Subcutaneous abdominal adipose tissue (tissue), 5 donors: ENCODE data around the gene POLR3C.

ENCODE experiments used
- H3K27ac ChIP-seq: one replicate; pipeline ENCODE4 v1.7.0; 2013; ENCODE audit warnings: low read depth, mild to moderate bottlenecking, inconsistent platforms, low read length, moderate library complexity
- H3K27me3 ChIP-seq, 5 donors: one replicate each; pipeline ENCODE4 v1.7.0; 2013; ENCODE audit warnings: low read length in 5 of 5, inconsistent platforms in 1 of 5; ENCODE audit not compliant: control insufficient read depth in 5 of 5, insufficient read depth in 4 of 5
- H3K36me3 ChIP-seq, 5 donors: one replicate each; pipeline ENCODE4 v1.7.0; 2013; ENCODE audit warnings: low read length in 5 of 5; ENCODE audit not compliant: control insufficient read depth in 5 of 5, insufficient read depth in 5 of 5
- H3K4me1 ChIP-seq, 5 donors: one replicate each; pipeline ENCODE4 v1.7.0; 2013; ENCODE audit warnings: low read length in 5 of 5, mild to moderate bottlenecking in 3 of 5, moderate library complexity in 1 of 5; ENCODE audit not compliant: control insufficient read depth in 5 of 5, insufficient read depth in 5 of 5
- H3K4me3 ChIP-seq, 5 donors: one replicate each; pipeline ENCODE4 v1.7.0; 2013; ENCODE audit warnings: low read length in 5 of 5, low read depth in 1 of 5
- H3K9ac ChIP-seq, 5 donors: one replicate each; pipeline ENCODE4 v1.7.0; 2013; ENCODE audit warnings: low read length in 5 of 5, mild to moderate bottlenecking in 4 of 5, moderate library complexity in 3 of 5
- H3K9me3 ChIP-seq, 5 donors: one replicate each; pipeline ENCODE4 v1.7.0; 2013; ENCODE audit warnings: low read length in 5 of 5; ENCODE audit not compliant: control insufficient read depth in 5 of 5
- donor health status: healthy.
- donor health status: healthy.
- donor health status: healthy.
- donor health status: healthy.
- donor health status: healthy.

Gene POLR3C

DNA sequence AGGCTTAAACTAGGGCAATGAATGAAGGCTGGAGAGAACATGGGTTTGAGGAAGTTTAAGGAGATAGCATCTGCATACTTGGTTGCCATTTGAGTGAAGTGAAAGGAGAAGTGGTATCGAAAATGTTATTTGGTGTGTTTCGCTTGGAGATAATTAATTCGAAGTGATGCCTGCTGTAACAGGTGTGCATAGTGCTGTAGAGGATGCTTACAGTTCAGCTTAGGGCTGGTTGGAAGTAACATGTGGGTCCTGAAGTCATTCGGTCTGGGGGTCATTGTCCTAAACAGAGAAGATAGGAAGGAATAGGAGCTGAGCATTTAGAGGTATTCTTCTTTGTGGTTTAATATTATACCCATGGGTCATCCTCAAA, 21.1 kb downstream of the POLR3C start:
- Histone ChIP-seq H3K4me3 (peak overlapping the region; percentile 66 to 86 (median 70)), H3K9ac (peak overlapping the region in 3 of 5 donors; percentile 60 to 87 (median 80)), H3K27ac (no peak overlapping the region), H3K27me3 (no peaks in the 10 kb centered on the region), H3K36me3 (peaks cover 22 to 62% (median 53%) of the 10 kb centered on the region in 5 donors), H3K9me3 (no peaks in the 10 kb centered on the region), H3K4me1 (peaks cover 0 to 18% (median 15%) of the 10 kb centered on the region in 5 donors)

DNA sequence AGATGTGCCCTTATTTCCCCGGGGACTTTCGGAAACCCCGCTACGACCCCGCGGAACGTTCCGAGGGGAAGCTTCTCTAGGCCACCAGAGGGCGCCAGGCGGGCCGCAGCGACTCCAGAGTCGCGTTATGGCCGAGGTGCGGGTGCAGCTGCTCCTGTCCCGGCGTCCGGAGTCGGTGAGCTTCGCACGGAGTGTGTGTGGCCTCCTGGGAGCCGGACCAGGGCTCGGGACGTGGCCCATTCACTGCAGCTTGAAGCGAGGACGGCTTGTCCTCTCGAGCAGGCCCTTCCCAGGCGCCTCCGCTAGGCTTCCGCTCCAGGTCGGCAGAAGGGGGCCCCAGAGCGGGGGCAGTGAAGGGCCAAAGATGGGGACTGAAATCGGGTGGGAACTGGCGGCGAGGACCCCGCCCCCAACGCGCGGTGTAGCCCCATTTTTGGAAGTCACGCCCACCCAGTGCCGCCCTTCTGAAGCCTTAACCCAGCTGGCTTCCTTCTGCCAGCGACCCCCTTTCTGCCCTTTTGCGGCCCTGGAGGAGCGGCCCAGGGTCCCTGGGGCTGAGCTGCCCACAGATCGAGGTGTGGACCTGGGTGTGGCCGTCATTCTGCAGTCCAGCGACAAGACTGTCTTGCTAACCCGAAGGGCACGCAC, 21.6 kb downstream of the POLR3C start, which contains the start of gene NUDT17:
Gene NUDT17, plus strand, starts transcription at position 117 of the 648 bp plus-strand sequence. Its CDS starts 11 bp downstream, at position 128.
- H3K27ac ChIP-seq, result no peak within 1 kb of the TSS
- peaks cover 0 to 18% (median 15%) of the 10 kb centered on the region in 5 donors for H3K4me1 ChIP-seq
- H3K4me3 ChIP-seq, result peak within 1 kb of the TSS; percentile 66 to 86 (median 70)
- H3K36me3 ChIP-seq, result peaks cover 19 to 62% (median 55%) of the 10 kb centered on the region in 5 donors
- peak within 1 kb of the TSS in 4 of 5 donors; percentile 54 to 87 (median 76) for H3K9ac ChIP-seq
- H3K9me3 ChIP-seq, result no peaks in the 10 kb centered on the region
- no peaks in the 10 kb centered on the region for H3K27me3 ChIP-seq

DNA sequence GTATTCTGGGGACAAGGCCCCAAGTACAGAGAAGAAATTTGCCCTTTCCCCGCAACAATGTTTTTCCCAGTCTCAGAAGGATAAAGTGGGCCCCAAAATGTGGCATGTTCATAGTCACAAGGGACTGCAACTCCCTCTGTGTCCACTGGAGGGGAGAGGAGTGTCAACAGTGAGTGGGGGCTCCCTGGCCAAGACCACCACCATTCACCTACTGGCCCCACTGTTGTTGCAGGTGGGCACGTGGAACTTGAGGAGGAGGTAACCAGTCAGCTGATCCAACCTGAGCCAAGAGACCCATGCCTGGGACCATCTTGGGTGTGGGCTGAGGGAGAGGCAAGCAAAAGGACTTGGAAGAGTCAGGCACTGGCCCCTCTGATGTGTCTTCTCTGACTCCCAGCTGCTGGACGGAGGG, 22.2 kb downstream of the POLR3C start:
- Histone ChIP-seq H3K9ac (peak overlapping the region in 4 of 5 donors; percentile 54 to 87 (median 76)), H3K36me3 (peaks cover 15 to 62% (median 54%) of the 10 kb centered on the region in 5 donors), H3K27me3 (no peaks in the 10 kb centered on the region), H3K27ac (no peak overlapping the region), H3K9me3 (no peaks in the 10 kb centered on the region), H3K4me1 (peaks cover 0 to 18% (median 15%) of the 10 kb centered on the region in 5 donors), H3K4me3 (peak overlapping the region; percentile 56 to 86 (median 70))

DNA sequence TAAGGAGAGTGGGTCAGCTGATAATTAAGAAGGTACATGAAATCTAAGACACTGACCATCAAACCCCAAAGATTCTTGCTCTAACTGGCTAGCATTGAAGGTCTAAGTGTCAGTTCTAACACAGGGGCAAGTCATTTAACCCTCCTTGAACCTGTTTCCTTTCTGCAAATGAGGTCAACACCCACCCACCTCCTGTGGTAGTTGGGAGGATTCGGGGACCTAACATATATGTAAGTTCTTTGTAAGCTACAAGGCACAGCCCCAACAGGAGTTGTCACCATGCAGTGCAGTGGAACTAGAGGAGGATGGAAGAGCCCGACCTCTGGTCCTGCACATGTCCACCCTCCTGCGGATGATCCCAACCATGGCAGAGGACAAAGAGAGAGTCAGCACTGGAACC, 23.8 kb downstream of the POLR3C start:
- no peaks in the 10 kb centered on the region for H3K9me3 ChIP-seq
- H3K27ac ChIP-seq, result no peak overlapping the region
- peaks cover 3 to 58% (median 48%) of the 10 kb centered on the region in 5 donors for H3K36me3 ChIP-seq
- peaks cover 0 to 18% (median 15%) of the 10 kb centered on the region in 5 donors for H3K4me1 ChIP-seq
- no peak overlapping the region for H3K9ac ChIP-seq
- H3K27me3 ChIP-seq, result no peaks in the 10 kb centered on the region
- no peak overlapping the region for H3K4me3 ChIP-seq

DNA sequence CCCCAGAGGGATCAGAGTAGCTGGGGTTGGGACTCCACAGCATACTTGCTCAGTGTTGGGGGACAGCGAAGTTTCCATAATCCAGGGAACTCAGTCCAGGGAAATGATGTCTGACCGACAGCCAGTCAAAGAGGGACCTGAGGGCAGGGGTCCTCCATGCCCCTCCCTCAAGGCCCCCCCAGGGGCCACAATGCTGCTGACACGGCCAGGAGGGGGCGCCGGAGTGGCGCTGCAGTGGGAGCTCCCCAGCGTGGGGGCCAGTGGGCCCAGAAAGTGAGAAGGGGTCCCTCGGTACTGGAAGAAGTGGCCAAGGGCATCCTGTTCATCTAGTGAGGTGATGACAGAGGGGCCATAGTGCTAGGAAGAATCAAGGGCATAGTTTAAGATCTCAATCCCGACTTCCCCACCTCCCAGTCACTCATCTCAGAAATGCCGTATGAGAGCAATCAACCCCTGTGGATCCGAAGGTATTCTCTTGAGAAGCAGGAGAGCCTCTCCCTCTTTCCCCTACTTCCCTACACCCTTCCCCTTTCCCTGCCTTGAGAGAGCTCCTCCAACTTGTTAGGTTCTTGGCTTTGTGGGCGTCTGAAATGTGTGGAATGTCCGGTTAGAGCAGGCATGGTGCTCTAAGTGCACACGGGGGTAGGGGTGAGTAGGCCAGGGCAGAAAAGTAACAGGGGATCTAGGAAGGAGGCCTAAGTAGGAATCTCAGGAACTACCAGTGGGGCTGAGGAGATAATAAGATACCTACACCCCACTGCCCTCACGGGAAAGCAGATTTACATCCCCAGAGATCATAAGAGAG, 25.6 kb downstream of the POLR3C start:
- H3K36me3 ChIP-seq, result peaks cover 0 to 68% (median 56%) of the 10 kb centered on the region in 5 donors
- no peaks in the 10 kb centered on the region for H3K27me3 ChIP-seq
- H3K9me3 ChIP-seq, result no peaks in the 10 kb centered on the region
- no peak overlapping the region for H3K9ac ChIP-seq
- no peak overlapping the region for H3K4me3 ChIP-seq
- H3K4me1 ChIP-seq, result peaks cover 0 to 18% (median 15%) of the 10 kb centered on the region in 5 donors
- H3K27ac ChIP-seq, result no peak overlapping the region

DNA sequence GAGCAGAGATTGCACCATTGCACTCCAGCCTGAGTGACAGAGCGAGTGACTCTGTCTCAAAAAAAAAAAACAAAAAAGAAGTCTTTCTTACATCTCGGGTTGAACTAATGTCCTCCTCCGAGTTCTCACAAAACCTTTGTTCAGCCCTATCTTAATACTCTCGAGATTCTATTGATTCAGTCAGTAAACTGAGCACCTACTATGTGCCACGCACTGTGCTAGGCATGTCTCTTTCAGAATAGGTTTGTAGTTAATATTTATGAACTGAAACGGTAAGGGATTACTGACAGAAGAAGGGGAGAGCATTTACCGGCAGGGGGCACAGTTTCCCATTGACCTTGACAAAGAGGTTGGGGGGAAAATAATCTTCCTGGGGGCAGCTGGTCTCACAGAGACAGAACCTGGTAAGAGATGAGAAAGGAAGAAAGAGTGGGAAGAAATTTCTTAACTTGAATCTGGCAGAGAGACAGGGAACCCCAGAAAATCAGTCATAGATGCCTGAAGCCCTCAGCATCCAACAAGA, 31.5 kb downstream of the POLR3C start:
- H3K4me3 ChIP-seq, result no peak overlapping the region
- H3K27ac ChIP-seq, result no peak overlapping the region
- H3K27me3 ChIP-seq, result no peaks in the 10 kb centered on the region
- H3K9me3 ChIP-seq, result no peaks in the 10 kb centered on the region
- H3K4me1 ChIP-seq, result peaks cover 6 to 23% (median 21%) of the 10 kb centered on the region in 5 donors
- H3K36me3 ChIP-seq, result peaks cover 3 to 59% (median 52%) of the 10 kb centered on the region in 5 donors
- H3K9ac ChIP-seq, result no peak overlapping the region

DNA sequence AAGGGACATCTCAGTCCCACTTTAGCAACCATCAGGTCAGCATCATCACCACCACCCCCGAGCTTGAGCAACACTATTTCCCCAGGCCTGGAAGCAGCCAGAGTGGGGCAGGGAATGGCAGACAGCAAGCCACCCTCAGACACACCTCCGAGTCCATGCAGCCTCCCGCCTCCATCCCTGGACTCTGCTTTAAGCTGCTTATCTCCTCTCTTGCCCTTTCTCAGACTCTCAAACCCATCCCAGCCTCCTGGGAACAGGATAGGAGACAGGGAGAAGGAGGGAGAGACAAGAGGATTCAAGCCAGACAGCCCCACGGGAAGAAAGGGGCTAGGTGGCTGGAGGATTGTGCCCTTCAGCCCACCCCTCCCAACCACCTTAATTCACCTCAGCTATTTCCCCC, 33.2 kb downstream of the POLR3C start:
- no peak overlapping the region for H3K27ac ChIP-seq
- H3K9me3 ChIP-seq, result no peaks in the 10 kb centered on the region
- no peaks in the 10 kb centered on the region for H3K27me3 ChIP-seq
- H3K4me1 ChIP-seq, result peaks cover 6 to 23% (median 21%) of the 10 kb centered on the region in 5 donors
- H3K9ac ChIP-seq, result no peak overlapping the region
- H3K36me3 ChIP-seq, result peaks cover 3 to 46% (median 42%) of the 10 kb centered on the region in 5 donors
- no peak overlapping the region for H3K4me3 ChIP-seq

DNA sequence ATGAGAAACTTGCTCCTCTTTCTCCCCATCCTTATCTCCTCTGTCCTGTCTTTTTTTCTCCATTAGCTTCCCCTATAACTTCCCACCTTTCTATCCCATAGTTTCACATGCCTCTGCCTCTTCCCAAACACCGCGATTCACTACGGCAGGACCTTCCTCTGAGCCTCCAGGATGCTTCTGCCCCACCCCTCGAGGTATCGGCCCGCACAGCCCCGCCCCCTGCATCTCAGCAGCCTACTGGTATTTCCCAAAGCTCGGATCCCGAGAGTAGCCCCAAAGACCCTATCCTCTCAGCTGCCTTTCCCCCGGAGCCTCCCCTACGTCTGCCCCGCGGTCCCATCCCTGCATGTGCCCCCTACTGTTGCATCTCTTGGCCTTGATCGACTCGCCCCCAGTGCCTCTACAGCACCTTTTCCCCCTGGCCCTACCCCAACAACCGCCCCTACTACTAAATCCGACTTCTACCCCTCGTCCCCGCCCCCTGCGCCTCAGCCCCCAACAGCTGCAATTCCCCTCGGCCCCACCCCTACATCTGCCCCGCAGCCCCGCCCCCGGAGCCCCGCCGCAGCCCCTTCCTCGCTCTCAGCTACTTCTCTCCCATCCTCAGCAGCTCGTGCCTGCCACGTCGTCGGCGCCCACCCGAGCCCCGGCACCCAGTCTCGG, 34.4 kb downstream of the POLR3C start:
- H3K4me3 ChIP-seq, result peak overlapping the region; percentile 81 to 97 (median 97)
- H3K27ac ChIP-seq, result peak overlapping the region; percentile 79
- H3K4me1 ChIP-seq, result peaks cover 6 to 23% (median 21%) of the 10 kb centered on the region in 5 donors
- H3K36me3 ChIP-seq, result peaks cover 3 to 34% (median 33%) of the 10 kb centered on the region in 5 donors
- no peaks in the 10 kb centered on the region for H3K27me3 ChIP-seq
- peak overlapping the region in 2 of 5 donors; percentile 16 to 84 for H3K9ac ChIP-seq
- H3K9me3 ChIP-seq, result no peaks in the 10 kb centered on the region

DNA sequence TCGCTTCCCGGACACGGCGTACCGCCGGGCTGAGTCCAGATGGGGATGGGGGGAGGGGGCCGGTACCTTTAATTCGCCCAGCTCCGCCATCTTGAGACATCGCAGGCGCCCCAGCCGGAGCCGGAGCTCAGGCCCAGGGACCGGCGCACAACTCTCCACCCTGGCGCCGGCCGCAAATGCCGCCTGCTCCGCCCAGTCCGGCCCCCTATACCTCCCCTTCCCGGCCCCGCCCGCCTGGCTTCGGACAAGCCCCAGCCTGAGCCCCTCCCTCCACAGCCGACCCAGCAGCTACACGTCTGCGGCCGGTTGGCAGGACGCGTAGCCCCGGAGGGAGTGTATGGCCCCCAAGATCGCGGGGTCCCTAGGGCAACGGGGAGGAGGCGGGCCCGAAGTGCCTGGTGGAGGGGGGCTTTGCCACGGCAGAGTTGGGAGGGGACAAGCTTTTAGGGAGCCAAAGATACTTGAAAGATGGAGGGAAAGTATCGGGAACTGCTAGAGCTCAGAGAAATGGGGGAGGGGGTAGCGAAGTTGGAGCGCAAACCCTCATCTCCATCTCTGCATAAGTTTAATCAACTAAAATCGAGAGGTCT, 35.0 kb downstream of the POLR3C start, which contains the start of gene PIAS3:
Gene PIAS3, minus strand, starts transcription at position 181 of the 590 bp plus-strand sequence. Its CDS starts 91 bp downstream, at position 90.
- Histone ChIP-seq H3K9ac (peak within 1 kb of the TSS; percentile 74 to 90 (median 84)), H3K4me1 (peaks cover 6 to 24% (median 22%) of the 10 kb centered on the region in 5 donors), H3K36me3 (peaks cover 3 to 28% (median 27%) of the 10 kb centered on the region in 5 donors), H3K27ac (peak within 1 kb of the TSS; percentile 79), H3K4me3 (peak within 1 kb of the TSS; percentile 88 to 97 (median 97)), H3K27me3 (no peaks in the 10 kb centered on the region), H3K9me3 (no peaks in the 10 kb centered on the region)
